ENCODE results near the gene BTNL3. TPM values are rescaled to one million over a fixed set of nuclear protein-coding genes. Genes with fewer than 3 reads are reported as not detected.

Gene BTNL3
- total and polyA plus RNA-seq, 2 experiments from 2014 or later, result 0.08 TPM; not detected in 1

GRCh38 chr5:180960209-180960608, 28.4 kb upstream of the BTNL3 start (continued):
- TF ChIP-seq, protein P1, sequence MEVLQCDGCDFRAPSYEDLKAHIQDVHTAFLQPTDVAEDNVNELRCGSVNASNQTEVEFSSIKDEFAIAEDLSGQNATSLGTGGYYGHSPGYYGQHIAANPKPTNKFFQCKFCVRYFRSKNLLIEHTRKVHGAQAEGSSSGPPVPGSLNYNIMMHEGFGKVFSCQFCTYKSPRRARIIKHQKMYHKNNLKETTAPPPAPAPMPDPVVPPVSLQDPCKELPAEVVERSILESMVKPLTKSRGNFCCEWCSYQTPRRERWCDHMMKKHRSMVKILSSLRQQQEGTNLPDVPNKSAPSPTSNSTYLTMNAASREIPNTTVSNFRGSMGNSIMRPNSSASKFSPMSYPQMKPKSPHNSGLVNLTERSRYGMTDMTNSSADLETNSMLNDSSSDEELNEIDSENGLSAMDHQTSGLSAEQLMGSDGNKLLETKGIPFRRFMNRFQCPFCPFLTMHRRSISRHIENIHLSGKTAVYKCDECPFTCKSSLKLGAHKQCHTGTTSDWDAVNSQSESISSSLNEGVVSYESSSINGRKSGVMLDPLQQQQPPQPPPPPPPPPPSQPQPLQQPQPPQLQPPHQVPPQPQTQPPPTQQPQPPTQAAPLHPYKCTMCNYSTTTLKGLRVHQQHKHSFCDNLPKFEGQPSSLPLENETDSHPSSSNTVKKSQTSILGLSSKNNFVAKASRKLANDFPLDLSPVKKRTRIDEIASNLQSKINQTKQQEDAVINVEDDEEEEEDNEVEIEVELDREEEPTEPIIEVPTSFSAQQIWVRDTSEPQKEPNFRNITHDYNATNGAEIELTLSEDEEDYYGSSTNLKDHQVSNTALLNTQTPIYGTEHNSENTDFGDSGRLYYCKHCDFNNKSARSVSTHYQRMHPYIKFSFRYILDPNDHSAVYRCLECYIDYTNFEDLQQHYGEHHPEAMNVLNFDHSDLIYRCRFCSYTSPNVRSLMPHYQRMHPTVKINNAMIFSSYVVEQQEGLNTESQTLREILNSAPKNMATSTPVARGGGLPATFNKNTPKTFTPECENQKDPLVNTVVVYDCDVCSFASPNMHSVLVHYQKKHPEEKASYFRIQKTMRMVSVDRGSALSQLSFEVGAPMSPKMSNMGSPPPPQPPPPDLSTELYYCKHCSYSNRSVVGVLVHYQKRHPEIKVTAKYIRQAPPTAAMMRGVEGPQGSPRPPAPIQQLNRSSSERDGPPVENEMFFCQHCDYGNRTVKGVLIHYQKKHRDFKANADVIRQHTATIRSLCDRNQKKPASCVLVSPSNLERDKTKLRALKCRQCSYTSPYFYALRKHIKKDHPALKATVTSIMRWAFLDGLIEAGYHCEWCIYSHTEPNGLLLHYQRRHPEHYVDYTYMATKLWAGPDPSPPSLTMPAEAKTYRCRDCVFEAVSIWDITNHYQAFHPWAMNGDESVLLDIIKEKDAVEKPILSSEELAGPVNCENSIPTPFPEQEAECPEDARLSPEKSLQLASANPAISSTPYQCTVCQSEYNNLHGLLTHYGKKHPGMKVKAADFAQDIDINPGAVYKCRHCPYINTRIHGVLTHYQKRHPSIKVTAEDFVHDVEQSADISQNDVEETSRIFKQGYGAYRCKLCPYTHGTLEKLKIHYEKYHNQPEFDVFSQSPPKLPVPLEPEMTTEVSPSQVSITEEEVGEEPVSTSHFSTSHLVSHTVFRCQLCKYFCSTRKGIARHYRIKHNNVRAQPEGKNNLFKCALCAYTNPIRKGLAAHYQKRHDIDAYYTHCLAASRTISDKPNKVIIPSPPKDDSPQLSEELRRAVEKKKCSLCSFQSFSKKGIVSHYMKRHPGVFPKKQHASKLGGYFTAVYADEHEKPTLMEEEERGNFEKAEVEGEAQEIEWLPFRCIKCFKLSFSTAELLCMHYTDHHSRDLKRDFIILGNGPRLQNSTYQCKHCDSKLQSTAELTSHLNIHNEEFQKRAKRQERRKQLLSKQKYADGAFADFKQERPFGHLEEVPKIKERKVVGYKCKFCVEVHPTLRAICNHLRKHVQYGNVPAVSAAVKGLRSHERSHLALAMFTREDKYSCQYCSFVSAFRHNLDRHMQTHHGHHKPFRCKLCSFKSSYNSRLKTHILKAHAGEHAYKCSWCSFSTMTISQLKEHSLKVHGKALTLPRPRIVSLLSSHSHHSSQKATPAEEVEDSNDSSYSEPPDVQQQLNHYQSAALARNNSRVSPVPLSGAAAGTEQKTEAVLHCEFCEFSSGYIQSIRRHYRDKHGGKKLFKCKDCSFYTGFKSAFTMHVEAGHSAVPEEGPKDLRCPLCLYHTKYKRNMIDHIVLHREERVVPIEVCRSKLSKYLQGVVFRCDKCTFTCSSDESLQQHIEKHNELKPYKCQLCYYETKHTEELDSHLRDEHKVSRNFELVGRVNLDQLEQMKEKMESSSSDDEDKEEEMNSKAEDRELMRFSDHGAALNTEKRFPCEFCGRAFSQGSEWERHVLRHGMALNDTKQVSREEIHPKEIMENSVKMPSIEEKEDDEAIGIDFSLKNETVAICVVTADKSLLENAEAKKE (CRISPR knock-in tag; IDR thresholded peaks at IDR 0.05), result no peak
- TF ChIP-seq ZNF114 (CRISPR knock-in tag; IDR thresholded peaks at IDR 0.05) (no peak), JUNB (IDR thresholded peaks at IDR 0.05; ENCODE audit: unreplicated experiment) (no peak), CREB1 (CRISPR knock-in tag; IDR thresholded peaks at IDR 0.05; ENCODE audit: low read depth) (no peak)

GRCh38 chr5:180969406-180969805, 19.2 kb upstream of the BTNL3 start:
- ATAC-seq, result no peak
- H3F3A ChIP-seq (replicated peaks; ENCODE audit: low read depth), result no peaks in the 10 kb centered on the region
- no peak overlapping the region for H3K4me3 Mint-ChIP-seq
- TF ChIP-seq, protein P1 (CRISPR knock-in tag; IDR thresholded peaks at IDR 0.05), result no peak
- TF ChIP-seq ETS1 (IDR thresholded peaks at IDR 0.05) (no peak), NANOG (IDR thresholded peaks at IDR 0.05; ENCODE audit: borderline replicate concordance) (no peak)

More at GRCh38 chr5:180969406-180969805, 19.2 kb upstream of the BTNL3 start:
- Histone ChIP-seq H3K4me1 (ENCODE audit: insufficient read depth) (no peaks in the 10 kb centered on the region), H4K20me1 (replicated peaks; ENCODE audit: insufficient read depth) (no peaks in the 10 kb centered on the region), H3K4me3 (no peak overlapping the region), H3K27me3 (ENCODE audit: insufficient read depth) (no peaks in the 10 kb centered on the region), H3K4me2 (no peak overlapping the region), H3K9me2 (ENCODE audit: insufficient read depth) (no peaks in the 10 kb centered on the region), H2AFZ (no peak overlapping the region), H3K79me2 (replicated peaks; ENCODE audit: insufficient read depth) (no peaks in the 10 kb centered on the region), H3K27ac (ENCODE audit: low read depth) (no peak overlapping the region), H3K36me3 (ENCODE audit: insufficient read depth) (no peaks in the 10 kb centered on the region)
- DNase-seq (ENCODE audit: low spot score), result no peak
- H3K4me1 Mint-ChIP-seq, result no peaks in the 10 kb centered on the region
- H3K9me3 Mint-ChIP-seq, result no peaks in the 10 kb centered on the region
- no peak overlapping the region for H3K27ac Mint-ChIP-seq
- no peaks in the 10 kb centered on the region for H3K27me3 Mint-ChIP-seq (ENCODE audit: insufficient read depth, low read depth, poor library complexity)
- H3K36me3 Mint-ChIP-seq (ENCODE audit: low read depth), result no peaks in the 10 kb centered on the region

All from GM23338 (cell line).